ENCODE measurements around the gene VAMP5. TPM values are rescaled to one million over a fixed set of nuclear protein-coding genes. Genes with fewer than 3 reads are reported as not detected.

The VAMP5 gene
- total and polyA plus RNA-seq, 9 of the 15 experiments (the other 6 are each of a cell fraction or from before 2014, with no cell fraction given), result 0.54 to 1.9 (median 1.5) TPM; not detected in 2

DNA sequence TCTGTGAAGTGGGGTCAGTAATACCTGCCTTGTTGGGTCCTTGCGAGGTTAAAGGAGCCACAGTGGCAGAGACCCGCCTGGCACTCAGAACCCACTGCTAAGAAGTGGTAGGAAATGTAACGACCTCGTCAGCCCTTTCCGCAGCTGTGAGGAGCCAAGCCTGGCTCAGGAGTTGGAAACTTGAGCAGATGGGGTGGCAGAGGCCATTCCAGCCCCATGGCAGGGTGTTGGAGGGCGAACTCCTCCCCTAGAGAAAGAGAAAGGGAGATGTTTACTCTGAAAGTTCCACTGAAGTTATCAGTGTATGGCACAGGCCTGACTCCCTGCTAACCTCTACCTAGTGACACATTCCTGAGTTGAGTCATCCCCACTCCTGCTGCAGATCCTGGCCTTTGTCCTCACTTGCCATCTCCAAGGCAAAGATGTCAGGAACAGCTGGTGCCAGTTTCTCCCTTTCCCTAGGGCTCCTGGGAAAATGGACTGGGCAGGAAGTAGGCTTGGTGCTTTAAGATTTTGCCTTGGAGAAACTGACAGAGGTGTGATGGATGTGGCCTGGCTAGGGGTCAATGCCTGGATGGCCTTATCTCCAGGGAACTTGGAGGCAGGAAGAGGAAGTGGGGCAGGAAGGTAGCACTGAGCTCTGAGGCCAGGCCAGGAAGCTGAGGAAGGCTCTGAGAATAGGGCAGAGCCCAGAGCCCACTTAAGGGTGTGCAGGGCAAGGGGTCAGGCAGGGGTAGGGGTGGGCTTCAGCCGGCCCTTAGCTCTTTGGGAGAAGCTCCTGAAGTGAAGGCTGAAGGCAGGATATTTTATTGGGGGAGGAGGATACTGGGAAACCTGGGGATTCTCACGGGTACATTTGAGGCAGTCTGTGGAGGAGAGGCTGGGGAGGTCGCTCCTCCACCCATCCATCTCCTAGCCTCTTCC, 888 bp downstream of the VAMP5 start (continued):
- TF ChIP-seq SIN3A (IDR thresholded peaks at IDR 0.05; ENCODE audit: borderline replicate concordance in 2 of 2, control insufficient read depth in 1 of 2, low read depth in 2 of 2, low read length in 2 of 2), result no peak
- TF ChIP-seq MAZ (CRISPR knock-in tag; conservative IDR thresholded peaks at IDR 0.05 in 1 of 2, IDR thresholded peaks at IDR 0.05 in 1 of 2), result 0 out of 4 replicates have a peak, but pooled peaks of 1 of the 2 experiments have one; percentile 20
- TF ChIP-seq ZBTB17 (CRISPR knock-in tag; IDR thresholded peaks at IDR 0.05), result peak; percentile 47; the same call in 1 of the 2 replicates
- TF ChIP-seq PBX2 (CRISPR knock-in tag; IDR thresholded peaks at IDR 0.05; ENCODE audit: low read depth), result peak; percentile 53
- TF ChIP-seq PBX2 (tag; conservative IDR thresholded peaks at IDR 0.05; ENCODE audit: low read depth), result peak; percentile 91
- no peak for TF ChIP-seq SETDB1 (IDR thresholded peaks at IDR 0.05; ENCODE audit: low read length)
- peak; percentile 87 for TF ChIP-seq CBFA2T3 (IDR thresholded peaks at IDR 0.05)
- TF ChIP-seq EZH2 (IDR thresholded peaks at IDR 0.05; ENCODE audit: borderline replicate concordance, low read depth, low read length), result 0 out of 2 replicates have a peak, but pooled peaks have one; percentile 46
- peak; percentile 81; the same call in 1 of the 2 replicates for TF ChIP-seq MEF2D (tag; conservative IDR thresholded peaks at IDR 0.05; ENCODE audit: low read depth)
- TF ChIP-seq, protein P1, sequence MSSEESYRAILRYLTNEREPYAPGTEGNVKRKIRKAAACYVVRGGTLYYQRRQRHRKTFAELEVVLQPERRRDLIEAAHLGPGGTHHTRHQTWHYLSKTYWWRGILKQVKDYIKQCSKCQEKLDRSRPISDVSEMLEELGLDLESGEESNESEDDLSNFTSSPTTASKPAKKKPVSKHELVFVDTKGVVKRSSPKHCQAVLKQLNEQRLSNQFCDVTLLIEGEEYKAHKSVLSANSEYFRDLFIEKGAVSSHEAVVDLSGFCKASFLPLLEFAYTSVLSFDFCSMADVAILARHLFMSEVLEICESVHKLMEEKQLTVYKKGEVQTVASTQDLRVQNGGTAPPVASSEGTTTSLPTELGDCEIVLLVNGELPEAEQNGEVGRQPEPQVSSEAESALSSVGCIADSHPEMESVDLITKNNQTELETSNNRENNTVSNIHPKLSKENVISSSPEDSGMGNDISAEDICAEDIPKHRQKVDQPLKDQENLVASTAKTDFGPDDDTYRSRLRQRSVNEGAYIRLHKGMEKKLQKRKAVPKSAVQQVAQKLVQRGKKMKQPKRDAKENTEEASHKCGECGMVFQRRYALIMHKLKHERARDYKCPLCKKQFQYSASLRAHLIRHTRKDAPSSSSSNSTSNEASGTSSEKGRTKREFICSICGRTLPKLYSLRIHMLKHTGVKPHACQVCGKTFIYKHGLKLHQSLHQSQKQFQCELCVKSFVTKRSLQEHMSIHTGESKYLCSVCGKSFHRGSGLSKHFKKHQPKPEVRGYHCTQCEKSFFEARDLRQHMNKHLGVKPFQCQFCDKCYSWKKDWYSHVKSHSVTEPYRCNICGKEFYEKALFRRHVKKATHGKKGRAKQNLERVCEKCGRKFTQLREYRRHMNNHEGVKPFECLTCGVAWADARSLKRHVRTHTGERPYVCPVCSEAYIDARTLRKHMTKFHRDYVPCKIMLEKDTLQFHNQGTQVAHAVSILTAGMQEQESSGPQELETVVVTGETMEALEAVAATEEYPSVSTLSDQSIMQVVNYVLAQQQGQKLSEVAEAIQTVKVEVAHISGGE (CRISPR knock-in tag; IDR thresholded peaks at IDR 0.05), result peak in 1 of 3 experiments; percentile 74; a peak in 2 of 6 replicates
- TF ChIP-seq CBFA2T2 (conservative IDR thresholded peaks at IDR 0.05), result peak; percentile 76
- TF ChIP-seq HDAC1 (IDR thresholded peaks at IDR 0.05), result peak in 1 of 2 experiments; percentile 77; a peak in 2 of 4 replicates
- TF ChIP-seq SOX6 (IDR thresholded peaks at IDR 0.05), result peak; percentile 68
- peak; percentile 99 for TF ChIP-seq SPI1 (IDR thresholded peaks at IDR 0.05; ENCODE audit: borderline replicate concordance, low read depth, low read length)
- TF ChIP-seq, protein P2, sequence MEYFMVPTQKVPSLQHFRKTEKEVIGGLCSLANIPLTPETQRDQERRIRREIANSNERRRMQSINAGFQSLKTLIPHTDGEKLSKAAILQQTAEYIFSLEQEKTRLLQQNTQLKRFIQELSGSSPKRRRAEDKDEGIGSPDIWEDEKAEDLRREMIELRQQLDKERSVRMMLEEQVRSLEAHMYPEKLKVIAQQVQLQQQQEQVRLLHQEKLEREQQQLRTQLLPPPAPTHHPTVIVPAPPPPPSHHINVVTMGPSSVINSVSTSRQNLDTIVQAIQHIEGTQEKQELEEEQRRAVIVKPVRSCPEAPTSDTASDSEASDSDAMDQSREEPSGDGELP (CRISPR knock-in tag; IDR thresholded peaks at IDR 0.05; ENCODE audit: borderline replicate concordance), result peak; percentile 67; the same call in 1 of the 2 replicates
- TF ChIP-seq KLF13 (tag; IDR thresholded peaks at IDR 0.05; ENCODE audit: borderline replicate concordance, low read depth), result peak; percentile 8; the same call in 1 of the 2 replicates
- 0 out of 2 replicates have a peak, but pooled peaks have one; percentile 35 for TF ChIP-seq FOXK1 (CRISPR knock-in tag; IDR thresholded peaks at IDR 0.05; ENCODE audit: borderline replicate concordance)
- TF ChIP-seq SMARCE1 (IDR thresholded peaks at IDR 0.05), result peak; percentile 95
- peak; percentile 63; the same call in 1 of the 2 replicates for TF ChIP-seq TEAD2 (tag; IDR thresholded peaks at IDR 0.05)

Measured in K562 (cell line).